Endothelial cell of umbilical vein (primary cell): ENCODE data around the gene CNPY1. TPM values are rescaled to one million over a fixed set of nuclear protein-coding genes. Genes with fewer than 3 reads are reported as not detected.

Source experiments
- BruUV-seq: library from RNA; stranded (reverse); fragments of 400-500 nt; replicated peaks from 2 replicates; lab custom pipeline; 2021; lab: Mats Ljungman, UMichigan
- CTCF ChIA-PET: fragments of 300-600, 350-600 bp; sonication (Branson Sonifier 250); formaldehyde crosslinking; loops from one replicate; lab custom pipeline; 2021; ENCODE audit warnings: antibody characterized with exemption, inconsistent platforms; lab: Charles Lee
- POLR2A ChIA-PET: fragments of 300-600, 350-600 bp; sonication (Branson Sonifier 250); formaldehyde crosslinking; loops from one replicate; lab custom pipeline; 2021; ENCODE audit warnings: antibody characterized with exemption, inconsistent platforms; lab: Charles Lee
- DNase-seq: peaks from one replicate; pipeline ENCODE4 v3.0.0-alpha.2; 2011; ENCODE audit warnings: low read depth, low spot score
- FAIRE-seq: peaks from 2 replicates; lab custom pipeline; 2011; peaks lifted over from hg19 to GRCh38; lab: Jason Lieb, UNC
- H2AFZ ChIP-seq: 2 replicates; pipeline ENCODE4 v1.6.0; 2012; ENCODE audit warnings: low read depth, low read length, control low read depth, inconsistent platforms
- H3K27ac ChIP-seq: 2 replicates; pipeline ENCODE4 v1.5.1; 2011; ENCODE audit warnings: low read depth, mild to moderate bottlenecking, control low read depth, low read length, moderate library complexity; ENCODE audit not compliant: insufficient read depth
- H3K27me3 ChIP-seq, 2 experiments: 2 replicates each; pipeline versions ENCODE4 v1.6.0 to v1.6.1; 2011; ENCODE audit warnings: low read length in 2 of 2, mixed read lengths in 1 of 2; ENCODE audit not compliant: control insufficient read depth in 2 of 2, insufficient read depth in 2 of 2
- H3K36me3 ChIP-seq, 2 experiments: 2 replicates in 1 of 2; 3 replicates in 1 of 2; pipeline ENCODE4 v1.5.1; 2011; ENCODE audit warnings: low read length in 2 of 2, mild to moderate bottlenecking in 1 of 2, moderate library complexity in 1 of 2; ENCODE audit not compliant: control insufficient read depth in 2 of 2, insufficient read depth in 2 of 2; ENCODE audit errors: extremely low read depth in 1 of 2
- H3K4me1 ChIP-seq: 3 replicates; pipeline ENCODE4 v1.5.1; 2011; ENCODE audit warnings: mild to moderate bottlenecking, low read length; ENCODE audit not compliant: control insufficient read depth, insufficient read depth; ENCODE audit errors: extremely low read depth
- H3K4me2 ChIP-seq: 2 replicates; pipeline ENCODE4 v1.6.1; 2011; ENCODE audit warnings: low read length, control low read depth, mixed read lengths; ENCODE audit not compliant: insufficient read depth
- H3K4me3 ChIP-seq, 3 experiments: fragments of 200-600 bp in 1 of 3; sonication (generic), shearing (Covaris generic) in 1 of 3; replicated peaks in 1 of 3; 2 replicates each; pipeline ENCODE4 v1.5.1; 2011 to 2016; ENCODE audit warnings: control low read depth in 3 of 3, low read length in 3 of 3, mild to moderate bottlenecking in 2 of 3, inconsistent platforms in 1 of 3, low read depth in 1 of 3, moderate library complexity in 1 of 3; ENCODE audit not compliant: insufficient read depth in 1 of 3
- H3K79me2 ChIP-seq: 2 replicates; pipeline ENCODE4 v1.6.0; 2012; ENCODE audit warnings: low read length, inconsistent platforms; ENCODE audit not compliant: control insufficient read depth, insufficient read depth
- H3K9ac ChIP-seq: replicated peaks from 2 replicates; pipeline ENCODE3; 2011; ENCODE audit warnings: low read length, control low read depth; ENCODE audit not compliant: insufficient read depth; ENCODE audit errors: extremely low read depth
- H3K9me1 ChIP-seq: replicated peaks from 3 replicates; pipeline ENCODE4 v1.6.0; 2011; ENCODE audit warnings: mild to moderate bottlenecking, low read length; ENCODE audit not compliant: control insufficient read depth, insufficient read depth; ENCODE audit errors: extremely low read depth
- H3K9me3 ChIP-seq: replicated peaks from 2 replicates; pipeline ENCODE4 v1.5.1; 2012; ENCODE audit warnings: low read length, inconsistent platforms; ENCODE audit not compliant: control insufficient read depth, insufficient read depth
- H4K20me1 ChIP-seq: replicated peaks from 2 replicates; pipeline ENCODE3; 2011; ENCODE audit warnings: mild to moderate bottlenecking, low read length; ENCODE audit not compliant: control insufficient read depth, insufficient read depth; ENCODE audit errors: extremely low read depth
- EZH2 ChIP-seq: IDR thresholded peaks from 2 replicates; pipeline ENCODE4 v1.6.1; 2012; ENCODE audit warnings: borderline replicate concordance, low read depth, mild to moderate bottlenecking, moderate library complexity, low read length, inconsistent platforms; ENCODE audit not compliant: severe bottlenecking
- FOS ChIP-seq: IDR thresholded peaks from 2 replicates; pipeline ENCODE4 v1.6.1; 2011; ENCODE audit warnings: mild to moderate bottlenecking, low read length, moderate library complexity, borderline replicate concordance; ENCODE audit not compliant: insufficient read depth
- GATA2 ChIP-seq: IDR thresholded peaks from 2 replicates; pipeline ENCODE4 v1.7.0; 2011; ENCODE audit warnings: low read depth, mild to moderate bottlenecking, moderate library complexity, mixed read lengths, low read length; ENCODE audit not compliant: insufficient read length, insufficient read depth
- JUN ChIP-seq: IDR thresholded peaks from 2 replicates; pipeline ENCODE4 v1.6.1; 2011; ENCODE audit warnings: borderline replicate concordance, low read depth; ENCODE audit not compliant: insufficient read length, insufficient read depth
- POLR2A ChIP-seq: IDR thresholded peaks from 2 replicates; pipeline ENCODE4 v1.6.1; 2012; ENCODE audit warnings: low read depth, mild to moderate bottlenecking, control low read depth, low read length
- dilution Hi-C: fragments of 300-500 bp; cut with MboI; formaldehyde crosslinking; loops from one replicate; pipeline ENCODE4 v1.15.0; 2019; ENCODE audit warnings: low sequenced_read_pairs; ENCODE audit not compliant: extremely low pct_ligation_motif_present
- intact Hi-C: fragments of 100-400 bp; cut with micrococcal nuclease; formaldehyde crosslinking; loops from one replicate; pipeline ENCODE4 v1.10.0; 2022
- polyA plus RNA-seq, 4 experiments: library from polyadenylated mRNA; depleted of rRNA in 3 of 4; stranded (reverse) in 3 of 4; unstranded in 1 of 4; fragments of >200 nt; gene quantifications; 2 replicates each; pipeline versions ENCODE4 v1.2.1 to v1.2.3, GENCODE V29; 2011 to 2012; ENCODE audit warnings: missing spikeins in 1 of 4
- total RNA-seq: library from RNA; stranded (reverse); gene quantifications from 2 replicates; pipeline ENCODE4 v1.2.3, GENCODE V29; 2021
- TF ChIP-seq, protein P1 (sequence below), 2 donors: IDR thresholded peaks; 1 replicate in 1 of 2; 2 replicates in 1 of 2; pipeline ENCODE4 v1.5.1; 2011; ENCODE audit warnings: low read length in 2 of 2, mild to moderate bottlenecking in 2 of 2, moderate library complexity in 2 of 2, control low read depth in 1 of 2, inconsistent platforms in 1 of 2, low read depth in 1 of 2; ENCODE audit not compliant: insufficient read depth in 1 of 2; ENCODE audit errors: extremely low read depth in 1 of 2

CNPY1 gene
- total and polyA plus RNA-seq, 2 donors (not counting 3 experiments of a cell fraction or from before 2014, with no cell fraction given) = not detected

DNA sequence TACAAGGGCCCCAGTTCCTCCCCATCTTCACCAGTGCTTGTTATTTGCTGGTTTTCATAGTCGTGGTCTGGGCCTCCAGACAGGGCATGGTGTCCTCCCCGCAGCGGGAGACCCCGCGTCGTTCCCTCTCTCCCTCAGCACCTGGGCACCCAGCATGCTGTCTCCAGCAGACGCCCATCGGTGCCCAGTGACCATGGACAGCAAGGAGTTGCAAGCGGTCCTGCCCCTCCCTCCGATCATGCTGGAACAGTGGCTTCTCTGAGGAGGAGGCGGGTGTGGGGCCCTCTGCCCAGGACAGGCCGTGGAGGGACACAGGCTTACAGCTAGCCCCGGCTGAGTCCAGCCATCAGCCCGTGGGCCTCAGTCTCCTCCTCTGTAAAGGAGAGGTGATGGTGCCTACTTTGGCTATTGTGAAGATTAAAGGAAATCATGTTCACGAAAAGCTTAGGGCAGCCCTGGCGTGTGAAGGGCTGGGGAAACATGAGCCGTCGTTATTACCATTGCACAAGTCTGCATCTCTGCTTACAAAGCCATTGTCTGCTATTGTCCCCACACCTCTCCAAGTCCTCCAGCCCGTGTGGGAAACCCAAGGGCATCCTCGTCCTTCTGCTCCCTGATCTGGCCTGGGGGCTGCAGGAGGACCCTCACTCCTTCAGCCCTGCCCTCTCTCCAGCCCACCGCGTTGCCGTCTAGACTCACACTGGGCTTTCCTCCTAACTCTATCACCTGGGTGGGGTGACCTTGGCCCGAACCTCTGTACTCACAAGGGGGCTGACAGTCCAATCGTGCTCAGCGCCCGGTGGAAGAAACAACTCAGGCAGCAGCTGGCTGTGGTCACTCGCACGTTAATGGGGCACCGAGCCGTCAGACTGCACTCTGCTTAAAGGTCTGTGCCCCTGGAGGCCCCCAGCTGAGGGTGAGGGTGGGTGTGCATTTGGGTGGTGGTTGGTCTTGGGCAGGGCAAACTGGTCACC lies 58.6 kb downstream of the CNPY1 start:
- Histone ChIP-seq H2AFZ (no peak overlapping the region), H3K79me2 (no peaks in the 10 kb centered on the region), H3K4me3 (no peak overlapping the region), H3K36me3 (no peaks in the 10 kb centered on the region), H3K4me1 (no peaks in the 10 kb centered on the region), H3K9ac (no peak overlapping the region), H3K4me2 (no peak overlapping the region), H4K20me1 (no peaks in the 10 kb centered on the region), H3K9me3 (no peaks in the 10 kb centered on the region), H3K27me3 (peaks cover 9 to 12% of the 10 kb centered on the region in 2 experiments), H3K9me1 (no peaks in the 10 kb centered on the region), H3K27ac (no peak overlapping the region)
- no peak for FAIRE-seq
- dilution Hi-C loops = no loop called here
- ChIA-PET POLR2A (no interaction called here), CTCF (interaction anchor here (1.3 to 1.5 kb wide), 2 partner anchors 16 to 111 kb away, joined by 3 read pairs; no protein-coding TSS in a partner anchor)
- no TSS peak for BruUV-seq
- no peak for TF ChIP-seq GATA2
- no peak for TF ChIP-seq EZH2
- TF ChIP-seq POLR2A = no peak
- no peak for TF ChIP-seq JUN
- TF ChIP-seq, protein P1, sequence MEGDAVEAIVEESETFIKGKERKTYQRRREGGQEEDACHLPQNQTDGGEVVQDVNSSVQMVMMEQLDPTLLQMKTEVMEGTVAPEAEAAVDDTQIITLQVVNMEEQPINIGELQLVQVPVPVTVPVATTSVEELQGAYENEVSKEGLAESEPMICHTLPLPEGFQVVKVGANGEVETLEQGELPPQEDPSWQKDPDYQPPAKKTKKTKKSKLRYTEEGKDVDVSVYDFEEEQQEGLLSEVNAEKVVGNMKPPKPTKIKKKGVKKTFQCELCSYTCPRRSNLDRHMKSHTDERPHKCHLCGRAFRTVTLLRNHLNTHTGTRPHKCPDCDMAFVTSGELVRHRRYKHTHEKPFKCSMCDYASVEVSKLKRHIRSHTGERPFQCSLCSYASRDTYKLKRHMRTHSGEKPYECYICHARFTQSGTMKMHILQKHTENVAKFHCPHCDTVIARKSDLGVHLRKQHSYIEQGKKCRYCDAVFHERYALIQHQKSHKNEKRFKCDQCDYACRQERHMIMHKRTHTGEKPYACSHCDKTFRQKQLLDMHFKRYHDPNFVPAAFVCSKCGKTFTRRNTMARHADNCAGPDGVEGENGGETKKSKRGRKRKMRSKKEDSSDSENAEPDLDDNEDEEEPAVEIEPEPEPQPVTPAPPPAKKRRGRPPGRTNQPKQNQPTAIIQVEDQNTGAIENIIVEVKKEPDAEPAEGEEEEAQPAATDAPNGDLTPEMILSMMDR (IDR thresholded peaks at IDR 0.05; ENCODE audit: extremely low read depth in 1 of 2, insufficient read depth in 1 of 2, low read depth in 1 of 2, low read length in 2 of 2) = no peak
- no peak for TF ChIP-seq FOS
- intact Hi-C loops = no loop called here
- no peak for DNase-seq
